Esophagus squamous epithelium (tissue), 4 donors: ENCODE data around the gene STEAP1.

Experiments used
- CTCF ChIP-seq, 6 experiments: fragments of 450-650 bp in 4 of 6; fragments of 200-600 bp in 2 of 6; sonication (generic) in 2 of 6; IDR thresholded peaks; one replicate each; pipeline ENCODE4 v1.5.1; 2016 to 2019; ENCODE audit warnings: antibody characterized with exemption in 6 of 6, mild to moderate bottlenecking in 4 of 6, moderate library complexity in 4 of 6
- POLR2A ChIP-seq, 4 donors: fragments of 450-650 bp; IDR thresholded peaks; one replicate each; pipeline ENCODE4 v1.6.1; 2017; ENCODE audit warnings: antibody characterized with exemption in 4 of 4, mild to moderate bottlenecking in 4 of 4, moderate library complexity in 3 of 4

- TF ChIP-seq CTCF (IDR thresholded peaks at IDR 0.05) (no peak), POLR2A (IDR thresholded peaks at IDR 0.05) (no peak)
Observed at GRCh38 chr7:90201500-90202195, 47.4 kb downstream of the STEAP1 start.
